ENCODE results near the gene KCNQ4. TPM values are rescaled to one million over a fixed set of nuclear protein-coding genes. Genes with fewer than 3 reads are reported as not detected.

The KCNQ4 gene
- total and polyA plus RNA-seq, 2 of the 8 experiments (the other 6 are each of a cell fraction or from before 2014, with no cell fraction given) = 2.2 to 3.9 TPM

GRCh38 chr1:40839943-40840335 is 56.4 kb downstream of the KCNQ4 start:
- Histone ChIP-seq H2AK5ac (ENCODE audit: low read depth, low read length) (no peak overlapping the region), H4K20me1 (replicated peaks in 1 of 2; ENCODE audit: control insufficient read depth in 1 of 2, insufficient read depth in 2 of 2, low read length in 2 of 2) (no peaks in the 10 kb centered on the region), H2BK5ac (ENCODE audit: low read depth, low read length) (no peak overlapping the region; the same call in 1 of the 2 replicates), H2AFZ (ENCODE audit: low read length) (no peak overlapping the region), H3K9me3 (ENCODE audit: insufficient read depth in 2 of 2, low read depth in 1 of 2, low read length in 1 of 2) (no peaks in the 10 kb centered on the region), H2BK20ac (ENCODE audit: low read length) (no peak overlapping the region), H2BK15ac (ENCODE audit: low read length) (0 out of 2 replicates have a peak overlapping the region, but pooled peaks have one; percentile 29), H3K27ac (ENCODE audit: low read depth, low read length) (no peak overlapping the region), H3K9ac (replicated peaks in 1 of 4; ENCODE audit: extremely low read depth in 1 of 4, low read depth in 3 of 4, low read length in 3 of 4) (no peak overlapping the region), H3K4me1 (replicated peaks in 1 of 4; ENCODE audit: control insufficient read depth in 3 of 4, insufficient read depth in 4 of 4, low read length in 3 of 4) (no peaks in the 10 kb centered on the region; a peak in 1 of 7 replicates), H3K79me2 (ENCODE audit: control insufficient read depth in 1 of 2, insufficient read depth in 2 of 2, low read length in 2 of 2) (no peaks in the 10 kb centered on the region), H3K23me2 (ENCODE audit: low read depth, low read length) (no peaks in the 10 kb centered on the region), H3K79me1 (ENCODE audit: low read depth, low read length) (no peaks in the 10 kb centered on the region), H3K36me3 (ENCODE audit: control insufficient read depth in 2 of 4, insufficient read depth in 4 of 4, low read length in 3 of 4) (peaks cover 0 to 5% (median 0%) of the 10 kb centered on the region in 4 experiments; a peak in 1 of 8 replicates), H3K23ac (ENCODE audit: insufficient read length) (no peak overlapping the region), H4K91ac (replicated peaks; ENCODE audit: insufficient read length, low read length) (no peak overlapping the region), H3K4ac (replicated peaks; ENCODE audit: insufficient read length, low read depth, low read length) (no peak overlapping the region), H4K8ac (ENCODE audit: extremely low read depth, insufficient read depth, low read length) (peak overlapping the region; percentile 32; the same call in 1 of the 2 replicates), H3K4me2 (ENCODE audit: insufficient read depth in 1 of 2, low read depth in 2 of 2, low read length in 2 of 2) (no peak overlapping the region), H3K4me3 (ENCODE audit: extremely low read depth in 1 of 4, insufficient read depth in 2 of 4, low read depth in 3 of 4, low read length in 4 of 4) (no peak overlapping the region), H3K27me3 (replicated peaks in 1 of 4; ENCODE audit: control insufficient read depth in 3 of 4, extremely low read depth in 1 of 4, insufficient read depth in 3 of 4, low read length in 3 of 4) (no peaks in the 10 kb centered on the region; a peak in 1 of 7 replicates), H2BK12ac (ENCODE audit: low read depth, low read length) (peak overlapping the region; percentile 9; the same call in 1 of the 2 replicates), H3K18ac (ENCODE audit: extremely low read depth, low read length) (no peak overlapping the region; the same call in 1 of the 2 replicates), H2BK120ac (replicated peaks; ENCODE audit: low read depth, low read length) (no peak overlapping the region), H3K56ac (replicated peaks; ENCODE audit: insufficient read length, low read depth, low read length) (no peak overlapping the region), H4K5ac (ENCODE audit: insufficient read length, low read depth, low read length) (no peak overlapping the region), H3K14ac (ENCODE audit: insufficient read length) (no peak overlapping the region)
- POLR2A ChIA-PET (ENCODE audit: partially characterized antibody) = interaction anchor here (1.3 kb wide), 1 partner anchor 10 kb away, joined by 3 read pairs; no protein-coding TSS in a partner anchor
- FAIRE-seq = no peak
- WGBS, 2 experiments (ENCODE audit: extremely low coverage in 1 of 2, insufficient coverage in 1 of 2, insufficient read length in 1 of 2, insufficient replicate concordance in 2 of 2, low coverage in 1 of 2, low lambda C conversion rate in 2 of 2, missing lambda C conversion rate in 1 of 2) = 98% methylated on average over 4 of the region's 5 CpGs; no CpG with 5 or more reads in 1 of the 2 experiments
- CTCF ChIA-PET (ENCODE audit: partially characterized antibody) = interaction anchor here (1.0 to 3.2 kb wide), 9 partner anchors 9 to 113 kb away, joined by 3 to 28 read pairs (median 3); no protein-coding TSS in a partner anchor
- DNase-seq (ENCODE audit: low read depth in 1 of 2, low spot score in 2 of 2) = no peak
- TF ChIP-seq BRCA1 (IDR thresholded peaks at IDR 0.05; ENCODE audit: low read depth, low read length) (no peak), TCF12 (IDR thresholded peaks at IDR 0.05; ENCODE audit: low read depth, low read length) (no peak), EP300 (IDR thresholded peaks at IDR 0.05; ENCODE audit: borderline replicate concordance in 1 of 2, low read depth in 2 of 2, low read length in 2 of 2) (no peak), CTCF (IDR thresholded peaks at IDR 0.05; ENCODE audit: control extremely low read depth in 1 of 3, insufficient read depth in 1 of 3, low read depth in 1 of 3, low read length in 3 of 3) (no peak)
